GM12872 (cell line): ENCODE measurements around the gene COL26A1.

ENCODE experiments used
- TF ChIP-seq, protein P1 (sequence below): IDR thresholded peaks from 3 replicates; pipeline ENCODE4 v1.5.1; 2011; ENCODE audit warnings: low read depth, mild to moderate bottlenecking, low read length, moderate library complexity; ENCODE audit not compliant: insufficient read depth

The COL26A1 gene

DNA sequence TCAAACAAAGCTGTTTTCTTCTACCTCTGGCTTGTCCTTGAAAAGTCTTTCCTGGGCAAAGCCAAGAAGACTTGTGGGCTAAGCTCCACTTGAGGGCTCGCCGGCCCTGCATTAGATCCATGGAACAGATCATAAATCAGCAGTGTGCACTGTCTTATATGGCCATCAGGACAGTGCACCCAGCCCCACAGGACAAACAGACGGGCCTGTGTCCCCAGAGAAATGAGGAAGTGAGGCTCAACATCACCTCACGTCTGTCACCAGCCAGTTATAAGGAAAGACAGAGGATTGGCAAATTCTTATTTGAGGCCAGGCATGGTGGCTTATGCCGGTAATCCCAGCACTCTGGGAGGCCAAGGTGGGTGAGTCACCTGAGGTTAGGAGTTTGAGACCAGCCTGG lies 28.8 kb upstream of the COL26A1 start:
- TF ChIP-seq, protein P1, sequence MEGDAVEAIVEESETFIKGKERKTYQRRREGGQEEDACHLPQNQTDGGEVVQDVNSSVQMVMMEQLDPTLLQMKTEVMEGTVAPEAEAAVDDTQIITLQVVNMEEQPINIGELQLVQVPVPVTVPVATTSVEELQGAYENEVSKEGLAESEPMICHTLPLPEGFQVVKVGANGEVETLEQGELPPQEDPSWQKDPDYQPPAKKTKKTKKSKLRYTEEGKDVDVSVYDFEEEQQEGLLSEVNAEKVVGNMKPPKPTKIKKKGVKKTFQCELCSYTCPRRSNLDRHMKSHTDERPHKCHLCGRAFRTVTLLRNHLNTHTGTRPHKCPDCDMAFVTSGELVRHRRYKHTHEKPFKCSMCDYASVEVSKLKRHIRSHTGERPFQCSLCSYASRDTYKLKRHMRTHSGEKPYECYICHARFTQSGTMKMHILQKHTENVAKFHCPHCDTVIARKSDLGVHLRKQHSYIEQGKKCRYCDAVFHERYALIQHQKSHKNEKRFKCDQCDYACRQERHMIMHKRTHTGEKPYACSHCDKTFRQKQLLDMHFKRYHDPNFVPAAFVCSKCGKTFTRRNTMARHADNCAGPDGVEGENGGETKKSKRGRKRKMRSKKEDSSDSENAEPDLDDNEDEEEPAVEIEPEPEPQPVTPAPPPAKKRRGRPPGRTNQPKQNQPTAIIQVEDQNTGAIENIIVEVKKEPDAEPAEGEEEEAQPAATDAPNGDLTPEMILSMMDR = no peak

DNA sequence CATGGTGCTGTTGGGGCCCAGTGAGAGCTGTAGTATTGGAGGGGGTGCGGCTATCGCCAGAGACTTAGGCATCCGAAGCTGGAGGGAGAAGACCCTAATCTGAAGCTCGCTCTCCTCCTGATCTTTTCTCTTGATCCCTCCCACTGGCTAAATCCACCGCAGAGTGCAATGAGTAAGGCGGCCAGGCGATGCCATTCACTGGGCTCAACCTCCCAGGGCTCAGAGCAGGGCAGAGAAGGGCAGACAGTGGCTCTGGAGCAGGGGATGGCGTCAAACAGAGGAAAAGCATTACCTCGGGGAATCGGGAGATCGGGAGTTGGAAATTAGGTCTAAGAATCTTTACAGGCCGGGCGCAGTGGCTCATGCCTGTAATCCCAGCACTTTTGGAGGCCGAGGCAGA lies 22.3 kb upstream of the COL26A1 start:
- TF ChIP-seq, protein P1 = no peak

DNA sequence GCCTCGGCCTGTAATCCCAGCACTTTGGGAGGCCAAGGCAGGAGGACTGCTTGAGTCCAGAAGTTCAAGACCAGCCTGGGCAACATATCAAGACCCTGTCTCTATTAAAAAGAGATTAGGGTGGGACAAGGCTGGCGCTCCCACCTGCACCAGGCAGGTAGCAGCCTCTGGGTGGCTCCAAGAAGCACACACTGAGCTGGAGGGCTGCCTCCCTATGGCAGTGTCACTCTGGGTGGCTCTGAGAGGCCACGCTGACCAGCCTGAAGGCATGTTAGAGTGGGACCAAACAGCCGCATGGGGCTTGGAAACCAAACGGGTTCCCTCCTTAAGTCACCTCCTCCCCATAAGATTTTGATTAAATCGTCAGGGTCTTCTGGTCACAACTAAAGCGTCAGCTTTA lies 19.8 kb upstream of the COL26A1 start:
- TF ChIP-seq, protein P1 = no peak

DNA sequence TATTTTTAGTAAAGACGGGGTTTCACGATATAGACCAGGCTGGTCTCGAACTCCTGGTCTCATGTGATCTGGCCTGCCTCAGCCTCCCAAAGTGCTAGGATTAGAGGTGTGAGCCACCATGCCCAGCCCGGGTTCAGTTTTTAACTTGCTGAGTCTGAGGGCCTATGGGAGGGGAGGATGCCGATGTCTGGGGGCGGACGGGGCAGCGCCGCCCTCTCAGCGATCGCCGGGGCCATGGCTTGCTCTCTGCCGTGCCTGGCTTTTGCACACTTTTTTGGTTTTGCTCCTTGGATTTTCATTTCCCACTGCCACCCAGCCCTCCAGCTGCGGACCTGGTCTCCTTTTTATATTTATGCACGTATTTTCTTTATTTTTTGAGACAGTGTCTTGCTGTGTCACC lies 15.2 kb upstream of the COL26A1 start:
- TF ChIP-seq, protein P1 = no peak

DNA sequence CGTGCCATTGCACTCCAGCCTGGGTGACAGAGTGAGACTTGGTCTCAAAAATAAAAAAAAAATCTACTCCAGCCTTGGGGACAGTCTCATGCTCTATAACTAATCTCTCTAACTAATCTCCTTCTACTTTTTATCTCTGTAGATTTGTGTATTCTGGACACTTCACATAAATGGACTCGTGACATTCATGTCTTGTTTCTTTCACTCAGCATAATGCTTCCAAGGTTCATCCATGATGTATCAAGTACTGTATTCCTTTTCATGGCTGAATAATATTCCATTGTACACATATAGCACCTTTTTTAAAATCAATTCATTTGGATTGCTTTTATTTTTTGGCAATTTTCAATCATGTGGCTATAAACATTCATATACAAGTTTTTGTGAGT lies 9.8 kb upstream of the COL26A1 start:
- TF ChIP-seq, protein P1 = no peak

DNA sequence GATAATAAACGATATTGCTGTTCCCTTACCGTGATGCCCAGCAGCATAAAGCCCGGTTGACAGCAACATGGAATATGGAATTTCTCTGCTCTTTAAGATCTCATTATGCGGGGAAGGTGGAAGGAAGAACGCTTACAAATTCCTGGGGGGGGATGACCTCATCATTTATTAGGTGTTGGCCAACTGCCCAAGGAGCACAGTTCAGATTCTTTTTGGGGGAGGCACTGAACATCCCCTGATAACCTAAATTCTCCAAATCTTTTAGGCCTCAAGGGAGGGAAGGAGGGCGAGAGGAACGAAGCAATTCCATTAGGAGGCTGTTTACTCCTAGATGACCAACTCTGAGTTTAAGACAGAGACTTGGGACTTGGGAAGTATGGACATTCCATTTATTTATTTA lies 5.2 kb upstream of the COL26A1 start:
- TF ChIP-seq, protein P1 = no peak

DNA sequence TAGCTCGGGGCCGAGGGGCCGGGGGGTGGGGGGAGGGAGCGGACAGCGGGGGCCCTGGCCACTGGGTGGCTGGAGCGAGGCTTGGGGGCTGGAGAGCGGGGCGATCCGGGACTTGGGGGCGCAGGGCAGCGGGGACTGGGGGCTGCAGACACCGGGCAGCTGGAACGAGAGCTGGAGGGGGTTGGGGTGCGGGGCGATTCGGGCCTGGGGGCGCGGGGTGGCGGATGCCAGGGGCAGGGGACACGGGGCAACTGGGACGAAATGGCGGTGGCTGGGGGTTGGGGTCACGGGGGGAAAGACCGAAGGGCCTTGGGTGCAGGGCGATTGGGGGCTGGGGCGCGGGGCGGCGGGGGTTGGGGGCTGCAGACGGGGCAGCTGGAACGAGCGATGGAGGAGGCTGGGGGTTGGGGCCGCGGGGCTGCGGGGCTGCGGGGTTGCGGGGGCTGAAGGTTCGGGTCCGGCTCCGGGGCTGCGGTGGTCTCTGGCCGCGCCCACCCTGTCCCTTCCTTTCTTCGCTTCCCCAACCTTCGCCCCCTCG lies 590 bp downstream of the COL26A1 start:
- TF ChIP-seq, protein P1 = no peak
